ENCODE results near the gene LINGO4. TPM values are rescaled to one million over a fixed set of nuclear protein-coding genes. Genes with fewer than 3 reads are reported as not detected.

The LINGO4 gene
- total RNA-seq, 1 experiment from 2014 or later = not detected

- TF ChIP-seq E2F1 (CRISPR knock-in tag; IDR thresholded peaks at IDR 0.05) (no peak), ATF6 (CRISPR knock-in tag; IDR thresholded peaks at IDR 0.05) (no peak)
Measured at GRCh38 chr1:151790940-151791651, 14.1 kb downstream of the LINGO4 start (continued).

- Mint-ChIP-seq H3K27me3 (ENCODE audit: low read depth) (no peaks in the 10 kb centered on the region; the same call in 1 of the 2 replicates), H3K9me3 (no peaks in the 10 kb centered on the region), H3K4me1 (peaks cover 17% of the 10 kb centered on the region), H3K4me3 (peak within 1 kb of the TSS; percentile 98), H3K36me3 (no peaks in the 10 kb centered on the region; the same call in 1 of the 2 replicates), H3K27ac (peak within 1 kb of the TSS; percentile 98)
- peak; percentile 98 for DNase-seq (ENCODE audit: low spot score)
- ChIA-PET POLR2A (interaction anchor here (0.6 to 1.0 kb wide), 4 partner anchors 46 to 301 kb away, joined by 3 to 4 read pairs (median 4); partner anchors contain the start of genes CELF3 and TUFT1), CTCF (interaction anchor here (0.6 to 2.3 kb wide), 7 partner anchors 9 to 156 kb away, joined by 3 to 13 read pairs (median 6); partner anchors contain the start of gene C2CD4D)
- ATAC-seq = peak; percentile 96
- peak; percentile 95 for TF ChIP-seq NFYB (CRISPR knock-in tag; conservative IDR thresholded peaks at IDR 0.05; ENCODE audit: low read depth)
- peak; percentile 44; the same call in 1 of the 2 replicates for TF ChIP-seq SMAD3 (CRISPR knock-in tag; IDR thresholded peaks at IDR 0.05; ENCODE audit: borderline replicate concordance)
- TF ChIP-seq EMX1 (CRISPR knock-in tag; IDR thresholded peaks at IDR 0.05) = 0 out of 2 replicates have a peak, but pooled peaks have one; percentile 28
- no peak for TF ChIP-seq SMAD4 (CRISPR knock-in tag; IDR thresholded peaks at IDR 0.05)
- peak; percentile 70; the same call in 1 of the 2 replicates for TF ChIP-seq MYBL2 (CRISPR knock-in tag; IDR thresholded peaks at IDR 0.05)
- no peak for TF ChIP-seq AFF4 (CRISPR knock-in tag; IDR thresholded peaks at IDR 0.05; ENCODE audit: borderline replicate concordance)
- TF ChIP-seq FOXP4 (CRISPR knock-in tag; IDR thresholded peaks at IDR 0.05) = peak; percentile 53; the same call in 1 of the 2 replicates
- TF ChIP-seq FOXP1 (CRISPR knock-in tag; IDR thresholded peaks at IDR 0.05; ENCODE audit: borderline replicate concordance) = peak; percentile 84
- TF ChIP-seq SP1 (CRISPR knock-in tag; conservative IDR thresholded peaks at IDR 0.05) = peak; percentile 88
- peak; percentile 85; the same call in 1 of the 2 replicates for TF ChIP-seq NFE2L1 (CRISPR knock-in tag; IDR thresholded peaks at IDR 0.05)
- TF ChIP-seq ELF4 (CRISPR knock-in tag; IDR thresholded peaks at IDR 0.05; ENCODE audit: low read depth) = no peak
- TF ChIP-seq MAX (CRISPR knock-in tag; IDR thresholded peaks at IDR 0.05) = peak; percentile 95
- no peak for TF ChIP-seq ZNF396 (CRISPR knock-in tag; IDR thresholded peaks at IDR 0.05; ENCODE audit: borderline replicate concordance)
- peak; percentile 36; the same call in 1 of the 2 replicates for TF ChIP-seq ZNF317 (CRISPR knock-in tag; IDR thresholded peaks at IDR 0.05; ENCODE audit: borderline replicate concordance, low read depth)
- TF ChIP-seq STAT6 (CRISPR knock-in tag; conservative IDR thresholded peaks at IDR 0.05; ENCODE audit: low read depth) = no peak
- TF ChIP-seq ETV6 (CRISPR knock-in tag; IDR thresholded peaks at IDR 0.05) = peak; percentile 72; the same call in 1 of the 2 replicates
Measured at GRCh38 chr1:151790071-151790939, 14.9 kb downstream of the LINGO4 start, which contains the start of gene TDRKH. TSS of gene TDRKH (minus strand) at chr1:151790500. CDS start at chr1:151783022, 7,478 bp downstream.
